NAMALWA (cell line): ENCODE results near the gene C19orf25.
A peak's percentile ranks its signal among the peaks of the same experiment; 100 is the strongest.
"Not testable (repeated sequence)": the region's sequence is repeated elsewhere in the genome, so short reads cannot be mapped to it uniquely, and the experiment has no call there.

Source experiments
- DNase-seq: peaks from one replicate; pipeline ENCODE4 v3.0.0-alpha.2; 2015; ENCODE audit warnings: low spot score

Gene C19orf25

GRCh38 chr19:1449467-1450442 is 29.3 kb downstream of the C19orf25 start, which contains the start of gene APC2:
TSS of gene APC2 (plus strand) at chr19:1450121. CDS start at chr19:1453002, 2,881 bp downstream.
- peak; percentile 66 for DNase-seq

DNA sequence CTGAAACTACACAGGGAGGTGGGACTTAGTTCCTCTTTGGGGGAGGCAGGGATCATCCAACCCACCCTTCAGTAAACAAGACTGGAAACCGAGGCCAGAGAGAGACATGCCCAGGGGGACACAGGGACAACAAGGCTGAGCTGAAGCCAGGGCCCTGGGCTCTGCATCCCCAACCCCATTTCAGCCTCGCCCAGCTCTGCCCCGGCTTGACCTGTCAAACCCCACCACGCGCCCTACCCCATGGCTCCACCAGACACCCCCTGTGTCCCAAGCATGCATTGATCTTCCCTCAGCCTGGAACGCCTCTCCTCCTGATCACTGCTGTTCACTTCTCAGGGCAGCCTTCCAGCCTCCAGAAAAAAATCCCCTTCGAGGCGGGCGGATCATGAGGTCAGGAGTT is 31.1 kb downstream of the C19orf25 start:
- DNase-seq = no peak

DNA sequence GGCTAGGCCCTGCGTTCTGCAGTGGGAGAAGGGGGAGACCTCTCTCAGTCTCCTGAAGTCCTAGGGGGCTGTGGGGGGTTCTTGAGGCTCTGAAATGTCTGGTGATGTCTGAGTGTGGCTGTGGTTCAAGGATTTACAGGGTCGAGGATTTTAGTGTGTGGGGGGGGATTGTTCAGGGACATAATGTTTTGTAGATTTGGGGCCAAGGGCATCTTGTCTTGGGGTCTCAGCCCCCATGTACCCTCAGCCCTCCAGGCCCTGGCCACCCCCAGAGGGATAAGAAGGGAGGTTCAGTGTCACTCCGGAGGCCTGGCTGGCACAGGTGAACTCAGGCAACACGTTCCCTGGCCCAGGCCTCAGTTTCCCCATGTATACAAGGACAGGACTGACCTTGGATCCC is 31.5 kb downstream of the C19orf25 start:
- no peak for DNase-seq

DNA sequence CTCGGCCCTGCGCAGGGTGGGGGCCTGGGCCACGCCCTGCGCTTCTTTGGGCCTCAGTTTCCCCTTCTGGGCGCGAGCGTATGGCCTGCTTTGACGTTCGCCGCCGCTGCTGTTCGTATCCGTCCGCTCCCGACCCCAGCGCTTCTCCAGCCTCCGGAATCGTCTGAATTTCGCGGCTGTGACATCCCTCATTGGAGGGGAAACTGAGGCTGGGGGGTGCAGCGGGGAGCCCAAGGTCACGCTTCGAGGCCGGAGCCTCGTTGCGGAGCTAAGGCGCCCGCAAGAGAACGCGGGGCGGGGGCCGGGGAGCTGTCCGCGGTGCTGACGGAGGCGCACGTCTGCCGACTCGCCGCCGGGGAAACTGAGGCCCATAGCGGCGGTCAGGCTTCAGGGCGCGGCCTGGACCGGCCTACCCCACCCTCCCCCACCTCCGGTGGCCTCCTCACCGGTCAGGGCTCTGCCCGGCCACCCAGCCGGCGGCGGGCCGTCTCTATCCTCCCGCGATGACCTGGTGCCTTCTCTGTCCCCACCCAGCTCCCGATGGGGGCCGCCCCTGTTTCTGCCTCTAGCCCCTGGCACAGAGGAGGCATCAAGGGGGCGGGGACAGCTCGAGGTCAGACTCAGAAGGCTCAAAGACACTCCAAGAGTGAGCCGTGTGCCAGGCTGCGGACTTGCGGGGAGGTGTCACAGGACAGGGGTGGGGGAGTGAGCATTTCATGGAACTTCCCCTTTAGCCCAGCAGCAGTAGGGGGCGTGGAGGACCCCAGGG is 32.1 kb downstream of the C19orf25 start:
- DNase-seq = peak; percentile 50

DNA sequence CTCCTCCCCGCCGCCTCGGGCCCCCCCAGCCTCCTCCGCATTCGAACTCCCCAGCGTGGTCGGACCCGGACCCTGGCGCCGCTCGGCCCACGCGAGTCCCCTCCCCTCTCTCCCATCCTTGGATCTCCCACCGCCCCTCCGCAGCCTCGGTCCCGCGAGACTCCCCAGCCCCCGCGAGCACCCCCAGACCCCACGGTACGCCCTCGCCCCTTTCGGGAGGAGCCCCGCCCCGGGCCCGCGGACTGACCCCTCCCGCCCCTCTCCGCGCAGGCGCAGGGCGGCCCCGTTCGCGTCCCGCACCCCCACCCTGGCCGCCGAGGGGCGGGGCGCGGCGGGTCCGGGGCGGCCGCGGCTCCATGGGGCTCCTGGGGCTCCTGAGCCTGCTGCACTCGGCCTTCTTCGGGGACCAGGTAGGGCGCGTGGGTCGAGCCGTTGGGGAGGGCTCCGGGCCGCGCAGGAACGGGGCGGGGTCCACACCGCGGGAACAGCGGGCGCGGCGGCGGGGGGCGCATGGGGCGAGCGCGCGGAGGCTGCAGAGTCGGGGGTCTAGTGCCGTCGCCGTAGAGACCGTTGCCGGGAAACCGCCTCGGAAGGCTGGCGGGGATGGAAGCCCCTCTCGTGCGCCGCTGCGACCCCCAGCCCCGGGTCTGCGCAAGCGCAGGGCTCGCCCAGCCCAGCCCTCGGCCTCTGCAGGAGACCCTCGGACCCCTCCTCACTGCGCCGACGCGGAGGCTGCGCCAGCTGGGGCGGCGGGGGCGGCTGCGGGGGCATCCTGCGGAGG is 32.9 kb downstream of the C19orf25 start:
- no peak for DNase-seq

DNA sequence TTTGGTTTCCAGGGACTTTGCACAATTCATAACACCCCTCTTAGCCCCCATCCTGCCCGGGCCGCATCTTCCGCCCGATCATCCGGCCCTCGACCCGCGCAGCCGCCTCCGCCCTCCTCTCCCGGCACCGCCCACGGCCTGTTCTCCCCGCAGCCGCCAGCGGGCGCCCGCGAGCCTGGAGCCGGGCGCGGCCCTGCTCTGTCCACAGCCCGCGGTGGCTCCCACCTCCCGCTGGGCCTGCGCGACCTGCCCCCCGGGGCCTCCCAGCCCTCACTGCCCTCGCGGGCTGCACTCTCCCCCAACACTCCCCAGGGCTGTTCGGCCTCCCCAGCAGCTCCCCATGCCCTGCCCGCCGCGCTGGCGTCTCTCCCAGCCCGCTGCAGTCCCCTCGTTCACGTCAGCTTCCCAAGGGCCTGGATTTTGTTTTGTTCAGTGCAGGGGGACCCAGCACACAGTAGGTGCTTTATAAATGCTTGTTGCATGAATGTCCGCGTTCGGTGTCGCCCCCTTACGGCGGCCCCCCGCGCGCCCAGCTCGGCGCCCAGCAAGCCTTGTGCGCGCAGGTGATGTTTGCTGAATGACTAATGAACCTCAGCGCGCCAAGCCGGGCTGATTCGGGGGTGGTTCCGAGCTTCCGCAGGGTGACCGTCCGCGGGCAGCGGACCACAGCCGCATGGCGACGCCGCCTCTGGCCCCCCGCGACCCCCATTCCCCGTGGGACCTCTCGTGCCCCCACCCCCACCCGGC is 33.7 kb downstream of the C19orf25 start:
- peak; percentile 82 for DNase-seq

- no peak for DNase-seq
Observed at GRCh38 chr19:1441677-1442438, 37.2 kb downstream of the C19orf25 start.

- DNase-seq = no peak
Observed at GRCh38 chr19:1441022-1441426, 38.0 kb downstream of the C19orf25 start.

DNA sequence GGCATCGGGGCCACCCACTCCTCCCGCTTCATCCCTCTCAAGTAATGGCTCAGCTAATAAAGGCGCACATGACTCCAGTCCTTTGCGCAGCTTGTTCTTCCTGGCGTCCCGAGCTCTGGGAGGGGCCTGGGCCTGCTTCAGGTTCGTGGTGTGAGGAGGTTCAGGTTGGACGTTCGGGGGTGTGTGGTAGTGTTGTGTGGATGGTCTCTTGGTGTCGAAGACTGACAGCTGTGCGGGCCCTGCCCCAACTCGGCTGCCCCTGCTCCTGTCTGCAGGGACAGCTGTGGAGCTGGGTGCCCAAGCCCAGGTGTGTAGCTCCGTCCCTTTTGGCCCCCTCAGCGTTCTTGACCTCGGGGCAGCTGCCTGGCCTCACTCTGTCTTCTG is 38.6 kb downstream of the C19orf25 start:
- DNase-seq = no peak

GRCh38 chr19:1439525-1440417 is 39.2 kb downstream of the C19orf25 start:
- DNase-seq = not testable (repeated sequence)

GRCh38 chr19:1438933-1439354 is 40.1 kb downstream of the C19orf25 start:
- DNase-seq = peak; percentile 43

DNA sequence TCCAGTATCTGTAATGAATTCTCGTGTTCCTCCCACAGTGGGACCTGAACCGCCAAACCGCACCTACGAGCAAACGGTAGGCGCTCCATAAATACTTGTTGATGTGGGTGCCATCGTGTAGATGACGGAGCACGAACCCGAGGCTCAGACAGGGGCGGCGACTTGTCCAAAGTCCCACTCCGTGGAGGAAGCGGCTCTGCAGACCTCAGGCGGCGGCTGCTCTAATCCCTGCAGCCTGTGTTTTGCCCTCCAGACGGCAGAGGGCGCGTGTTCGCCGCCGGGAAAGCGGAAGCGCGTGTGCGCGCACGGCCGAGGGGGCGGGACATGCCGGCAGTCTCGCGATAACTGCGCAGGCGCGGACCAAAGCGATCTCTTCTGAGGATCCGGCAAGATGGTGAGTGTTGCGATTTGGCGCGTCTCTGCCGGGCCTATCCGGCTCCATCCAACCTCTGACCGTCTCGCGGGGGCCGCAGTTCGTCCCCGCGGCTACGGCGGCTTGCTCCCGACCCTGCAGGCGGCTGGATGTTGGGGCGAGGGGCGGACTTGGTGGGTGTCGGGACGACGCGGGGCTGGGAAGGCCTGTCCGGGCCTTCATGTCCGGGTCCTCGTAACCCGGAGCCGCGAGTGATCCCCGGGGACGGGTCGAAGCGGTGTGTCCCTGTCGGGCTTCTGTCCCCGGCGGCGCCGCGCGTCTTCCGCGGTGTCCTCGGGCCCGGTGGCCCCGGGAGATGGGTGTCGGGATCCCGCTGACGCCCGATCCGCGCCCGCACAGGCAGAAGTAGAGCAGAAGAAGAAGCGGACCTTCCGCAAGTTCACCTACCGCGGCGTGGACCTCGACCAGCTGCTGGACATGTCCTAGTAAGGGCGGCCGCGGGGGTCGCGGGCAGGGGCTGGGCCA is 40.7 kb downstream of the C19orf25 start, which contains the start of gene RPS15:
Gene RPS15, plus strand, starts transcription at position 362 of the 898 bp plus-strand sequence. Its CDS starts 30 bp downstream, at position 392.
- peak; percentile 96 for DNase-seq

GRCh38 chr19:1437609-1438008 is 41.4 kb downstream of the C19orf25 start:
- DNase-seq = no peak

- no peak for DNase-seq
Observed at GRCh38 chr19:1435378-1435989, 43.5 kb downstream of the C19orf25 start.

GRCh38 chr19:1434577-1435060 is 44.4 kb downstream of the C19orf25 start:
- DNase-seq = no peak

GRCh38 chr19:1434040-1434366 is 45.0 kb downstream of the C19orf25 start:
- no peak for DNase-seq

GRCh38 chr19:1433119-1434039 is 45.6 kb downstream of the C19orf25 start:
- DNase-seq = no peak
